SU-DHL-6 (cell line): ENCODE results near the gene PDE6A.

Experiments
- EZH2phosphoT487 ChIP-seq: fragments of 200-600 bp; sonication (generic), shearing (Covaris generic); conservative IDR thresholded peaks from 2 replicates; pipeline ENCODE4 v1.6.1; 2018; ENCODE audit warnings: mild to moderate bottlenecking, antibody characterized with exemption, low read length, moderate library complexity, mixed read lengths
- TF ChIP-seq, protein P1 (sequence below): fragments of 200-600 bp; sonication (generic); IDR thresholded peaks from one replicate; pipeline ENCODE4 v1.5.1; 2017; ENCODE audit warnings: antibody characterized with exemption, mild to moderate bottlenecking, low read length, moderate library complexity; ENCODE audit not compliant: insufficient read depth, poor library complexity, severe bottlenecking

GRCh38 chr5:149912226-149912871, 32.2 kb downstream of the PDE6A start:
- TF ChIP-seq, protein P1, sequence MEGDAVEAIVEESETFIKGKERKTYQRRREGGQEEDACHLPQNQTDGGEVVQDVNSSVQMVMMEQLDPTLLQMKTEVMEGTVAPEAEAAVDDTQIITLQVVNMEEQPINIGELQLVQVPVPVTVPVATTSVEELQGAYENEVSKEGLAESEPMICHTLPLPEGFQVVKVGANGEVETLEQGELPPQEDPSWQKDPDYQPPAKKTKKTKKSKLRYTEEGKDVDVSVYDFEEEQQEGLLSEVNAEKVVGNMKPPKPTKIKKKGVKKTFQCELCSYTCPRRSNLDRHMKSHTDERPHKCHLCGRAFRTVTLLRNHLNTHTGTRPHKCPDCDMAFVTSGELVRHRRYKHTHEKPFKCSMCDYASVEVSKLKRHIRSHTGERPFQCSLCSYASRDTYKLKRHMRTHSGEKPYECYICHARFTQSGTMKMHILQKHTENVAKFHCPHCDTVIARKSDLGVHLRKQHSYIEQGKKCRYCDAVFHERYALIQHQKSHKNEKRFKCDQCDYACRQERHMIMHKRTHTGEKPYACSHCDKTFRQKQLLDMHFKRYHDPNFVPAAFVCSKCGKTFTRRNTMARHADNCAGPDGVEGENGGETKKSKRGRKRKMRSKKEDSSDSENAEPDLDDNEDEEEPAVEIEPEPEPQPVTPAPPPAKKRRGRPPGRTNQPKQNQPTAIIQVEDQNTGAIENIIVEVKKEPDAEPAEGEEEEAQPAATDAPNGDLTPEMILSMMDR, result no peak
- TF ChIP-seq EZH2phosphoT487, result no peak
